B cell (primary cell): ENCODE measurements around the gene SLC35G2. TPM values are rescaled to one million over a fixed set of nuclear protein-coding genes. Genes with fewer than 3 reads are reported as not detected.
A peak's percentile ranks its signal among the peaks of the same experiment; 100 is the strongest.
"Not testable (repeated sequence)": the region's sequence is repeated elsewhere in the genome, so short reads cannot be mapped to it uniquely, and the experiment has no call there.

ENCODE experiments used
- ATAC-seq: fragments of 200-7000 bp; cut with Tn5 transposase; one replicate; pipeline ENCODE4 v1.10.0; 2021; ENCODE audit warnings: low read depth, mild to moderate bottlenecking, moderate number of reproducible peaks, moderate library complexity
- CTCF ChIA-PET: fragments of 350-600 bp; sonication (Branson Sonifier 250); formaldehyde crosslinking; loops from one replicate; lab custom pipeline; 2021; ENCODE audit warnings: antibody characterized with exemption, inconsistent platforms; lab: Charles Lee
- POLR2A ChIA-PET: fragments of 350-600 bp; sonication (Branson Sonifier 250); formaldehyde crosslinking; loops from one replicate; lab custom pipeline; 2021; ENCODE audit warnings: antibody characterized with exemption; lab: Charles Lee
- DNase-seq: peaks from one replicate; pipeline ENCODE4 v3.0.0; 2013
- H2AFZ ChIP-seq: 2 replicates; pipeline ENCODE4 v1.6.1; 2012; ENCODE audit warnings: mild to moderate bottlenecking, low read depth, low read length; ENCODE audit not compliant: insufficient read depth, poor library complexity, severe bottlenecking
- H3K27ac ChIP-seq, 2 donors: 1 replicate in 1 of 2; 2 replicates in 1 of 2; pipeline ENCODE4 v1.5.1; 2012 to 2013; ENCODE audit warnings: low read length in 2 of 2, mild to moderate bottlenecking in 2 of 2, moderate library complexity in 1 of 2
- H3K27me3 ChIP-seq, 4 experiments: fragments of 200-600 bp in 1 of 4; sonication (generic) in 1 of 4; replicated peaks in 1 of 4; 1 replicate in 2 of 4; 2 replicates in 2 of 4; pipeline versions ENCODE4 v1.6.1 to v1.7.0; 2013 to 2016; ENCODE audit warnings: low read length in 3 of 4, mild to moderate bottlenecking in 2 of 4, mixed read lengths in 1 of 4, moderate library complexity in 1 of 4; ENCODE audit not compliant: insufficient read depth in 4 of 4, control insufficient read depth in 3 of 4; ENCODE audit errors: control extremely low read depth in 1 of 4
- H3K36me3 ChIP-seq, 2 experiments: replicated peaks in 1 of 2; 1 replicate in 1 of 2; 2 replicates in 1 of 2; pipeline versions ENCODE4 v1.6.1 to v1.7.1; 2013; ENCODE audit warnings: low read length in 1 of 2; ENCODE audit not compliant: insufficient read depth in 2 of 2, control insufficient read depth in 1 of 2; ENCODE audit errors: control extremely low read depth in 1 of 2, extremely low read depth in 1 of 2
- H3K4me1 ChIP-seq, 2 donors: fragments of 200-600 bp in 1 of 2; sonication (generic) in 1 of 2; 1 replicate in 1 of 2; 2 replicates in 1 of 2; pipeline versions ENCODE4 v1.5.1 to v1.6.1; 2013 to 2017; ENCODE audit warnings: low read length in 2 of 2; ENCODE audit not compliant: control insufficient read depth in 2 of 2, insufficient read depth in 2 of 2
- H3K4me2 ChIP-seq: replicated peaks from 2 replicates; pipeline ENCODE3; 2012; ENCODE audit warnings: mild to moderate bottlenecking, low read depth, low read length; ENCODE audit not compliant: poor library complexity, severe bottlenecking
- H3K4me3 ChIP-seq, 5 experiments: fragments of 200-600 bp in 1 of 5; sonication (generic) in 1 of 5; 1 replicate in 3 of 5; 2 replicates in 2 of 5; pipeline versions ENCODE4 v1.5.1 to v1.7.0; 2011 to 2016; ENCODE audit warnings: low read length in 4 of 5, mild to moderate bottlenecking in 4 of 5, low read depth in 2 of 5, control low read depth in 1 of 5, moderate library complexity in 1 of 5; ENCODE audit not compliant: insufficient read depth in 1 of 5; ENCODE audit errors: control extremely low read depth in 1 of 5, extremely low read depth in 1 of 5
- H3K79me2 ChIP-seq: fragments of 200-600 bp; sonication (generic); one replicate; pipeline ENCODE4 v1.6.0; 2016; ENCODE audit warnings: low read length; ENCODE audit not compliant: control insufficient read depth, insufficient read depth
- H3K9ac ChIP-seq: fragments of 200-600 bp; sonication (generic); 2 replicates; pipeline ENCODE4 v1.6.1; 2017; ENCODE audit warnings: mild to moderate bottlenecking, low read length, moderate library complexity
- H3K9me3 ChIP-seq, 3 donors: one replicate each; pipeline versions ENCODE4 v1.6.1 to v1.7.1; 2013; ENCODE audit warnings: low read length in 2 of 3; ENCODE audit not compliant: control insufficient read depth in 2 of 3, insufficient read depth in 1 of 3; ENCODE audit errors: control extremely low read depth in 1 of 3
- H4K20me1 ChIP-seq: 2 replicates; pipeline ENCODE4 v1.6.0; 2012; ENCODE audit warnings: mild to moderate bottlenecking, low read length; ENCODE audit not compliant: insufficient read depth, control insufficient read depth, poor library complexity, severe bottlenecking
- H3K27ac Mint-ChIP-seq: one replicate; pipeline ENCODE4 v1.8.0; 2021; ENCODE audit warnings: mixed read lengths
- H3K27me3 Mint-ChIP-seq: one replicate; pipeline ENCODE4 v1.8.0; 2021; ENCODE audit warnings: mixed read lengths
- H3K4me1 Mint-ChIP-seq: one replicate; pipeline ENCODE4 v1.8.0; 2021; ENCODE audit warnings: mixed read lengths
- H3K4me3 Mint-ChIP-seq: one replicate; pipeline ENCODE4 v1.8.0; 2021; ENCODE audit warnings: mixed read lengths
- H3K9me3 Mint-ChIP-seq: one replicate; pipeline ENCODE4 v1.8.0; 2022; ENCODE audit warnings: mixed read lengths; ENCODE audit not compliant: insufficient read depth
- CTCF ChIP-seq: fragments of 200-600 bp; IDR thresholded peaks from one replicate; pipeline ENCODE4 v1.8.0; 2022; ENCODE audit warnings: antibody characterized with exemption, mild to moderate bottlenecking
- EZH2 ChIP-seq: IDR thresholded peaks from 2 replicates; pipeline ENCODE4 v1.6.1; 2012; ENCODE audit warnings: borderline replicate concordance, low read depth, mild to moderate bottlenecking, moderate library complexity, low read length; ENCODE audit not compliant: insufficient read depth, poor library complexity, severe bottlenecking
- WGBS: methylation state at CpG from one replicate; pipeline ENCODE4 v1.1.5; 2013; ENCODE audit warnings: missing lambda C conversion rate; ENCODE audit not compliant: insufficient coverage; 5-methylcytosine and 5-hydroxymethylcytosine counted together
- intact Hi-C: fragments of 100-400 bp; cut with micrococcal nuclease; formaldehyde crosslinking; loops from one replicate; pipeline ENCODE4 v1.10.0; 2022
- polyA plus RNA-seq: library from polyadenylated mRNA; depleted of rRNA; stranded (reverse); fragments of >200 nt; gene quantifications from 2 replicates; pipeline ENCODE4 v1.2.3, GENCODE V29; 2012
- total RNA-seq, 2 donors: library from RNA; stranded (reverse); fragments of 120-200 nt in 1 of 2; gene quantifications; 1 replicate in 1 of 2; 2 replicates in 1 of 2; pipeline versions ENCODE4 v1.2.3 to v1.2.4, GENCODE V29; 2013 to 2022

The SLC35G2 gene
- total and polyA plus RNA-seq, 2 donors (not counting 1 experiment from before 2014, with no cell fraction given): 0.07 to 9.4 TPM

DNA sequence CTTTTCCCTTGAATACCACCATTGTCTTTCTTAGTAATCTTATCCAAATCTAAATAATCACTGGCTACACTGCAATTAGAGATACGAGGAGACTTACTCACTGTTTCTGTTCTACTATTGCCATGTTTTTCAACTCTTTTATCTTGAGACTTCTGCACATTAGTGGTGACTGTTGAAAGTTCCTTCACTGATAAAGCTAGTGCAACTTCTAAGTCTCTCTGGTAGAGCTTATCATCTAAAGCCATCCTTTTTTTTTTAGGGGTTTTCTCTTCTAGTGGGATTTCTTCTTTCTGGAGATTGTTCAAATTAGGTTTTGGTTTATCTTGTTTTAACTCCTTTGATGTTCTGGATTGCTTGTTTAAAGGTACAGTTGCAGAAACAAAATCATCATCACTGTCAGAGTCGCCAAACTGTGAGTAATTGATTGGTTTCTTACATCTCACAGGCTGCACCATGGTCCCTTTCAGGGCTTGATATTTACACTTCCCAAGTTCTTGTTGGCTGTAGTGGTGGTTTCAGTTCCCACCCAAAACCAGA, 80.8 kb downstream of the SLC35G2 start:
- POLR2A ChIA-PET: no interaction called here
- Mint-ChIP-seq H3K27me3 (no peaks in the 10 kb centered on the region), H3K9me3 (peaks cover 4% of the 10 kb centered on the region), H3K4me3 (no peak overlapping the region), H3K27ac (peak overlapping the region; percentile 44), H3K4me1 (peaks cover 62% of the 10 kb centered on the region)
- H3K4me1 ChIP-seq: peaks cover 16 to 52% of the 10 kb centered on the region in 2 donors
- CTCF ChIA-PET: no interaction called here
- WGBS: no CpG with 5 or more reads among the region's 2 CpGs
- DNase-seq (no peak), ATAC-seq (no peak)
- H2AFZ ChIP-seq: no peak overlapping the region
- H3K9ac ChIP-seq: no peak overlapping the region
- H3K36me3 ChIP-seq: peaks cover 0 to 4% of the 10 kb centered on the region in 2 experiments
- H4K20me1 ChIP-seq: peaks cover 12% of the 10 kb centered on the region
- no peak overlapping the region for H3K4me3 ChIP-seq
- peaks cover 0 to 16% (median 14%) of the 10 kb centered on the region in 3 donors for H3K9me3 ChIP-seq
- no peaks in the 10 kb centered on the region for H3K27me3 ChIP-seq
- peaks cover 92% of the 10 kb centered on the region for H3K79me2 ChIP-seq
- H3K4me2 ChIP-seq: no peak overlapping the region
- H3K27ac ChIP-seq: peak overlapping the region in 1 of 2 donors; percentile 22
- intact Hi-C loops: loop anchor here (5.0 kb wide), 2 partner anchors 37 to 38 kb away; partner anchors contain the start of gene NCK1
- TF ChIP-seq CTCF (no peak), EZH2 (no peak)

GRCh38 chr3:136900694-136901093, 81.8 kb downstream of the SLC35G2 start:
- intact Hi-C loops: loop anchor here (1.0 to 5.0 kb wide), 3 partner anchors 9 to 38 kb away; partner anchors contain the start of gene NCK1
- peak overlapping the region; percentile 4 for H3K4me2 ChIP-seq
- H3K27me3 Mint-ChIP-seq, H3K9ac ChIP-seq, H3K27me3 ChIP-seq, POLR2A ChIA-PET, H3K9me3 Mint-ChIP-seq, CTCF ChIA-PET, H3K4me3 ChIP-seq, H3K36me3 ChIP-seq, H2AFZ ChIP-seq: not testable (repeated sequence)
- H3K79me2 ChIP-seq: peaks cover 94% of the 10 kb centered on the region
- peaks cover 61% of the 10 kb centered on the region for H3K4me1 Mint-ChIP-seq
- peaks cover 15% of the 10 kb centered on the region for H4K20me1 ChIP-seq
- 60% methylated on average over 1 of the region's 1 CpG for WGBS
- peak overlapping the region; percentile 46 for H3K4me3 Mint-ChIP-seq
- peaks cover 0 to 24% (median 22%) of the 10 kb centered on the region in 3 donors for H3K9me3 ChIP-seq
- H3K27ac Mint-ChIP-seq: peak overlapping the region; percentile 62
- DNase-seq: peak; percentile 32
- H3K4me1 ChIP-seq: peaks cover 21 to 52% of the 10 kb centered on the region in 2 donors
- ATAC-seq: peak; percentile 24
- peak overlapping the region in 1 of 2 donors; percentile 24 for H3K27ac ChIP-seq
